Keratinocyte (primary cell): ENCODE data around the gene NPHS1. TPM values are rescaled to one million over a fixed set of nuclear protein-coding genes. Genes with fewer than 3 reads are reported as not detected.

Experiments
- DNase-seq: peaks from one replicate; pipeline ENCODE4 v3.0.0-alpha.2; 2011; ENCODE audit warnings: low read depth, missing footprints, low spot score
- FAIRE-seq: peaks from 2 replicates; lab custom pipeline; 2011; peaks lifted over from hg19 to GRCh38; lab: Jason Lieb, UNC
- H2AFZ ChIP-seq: 2 replicates; pipeline ENCODE4 v1.6.0; 2012; ENCODE audit warnings: low read length, control low read depth, inconsistent platforms; ENCODE audit not compliant: control insufficient read depth
- H3K27ac ChIP-seq: 2 replicates; pipeline ENCODE4 v1.5.1; 2011; ENCODE audit warnings: low read length; ENCODE audit not compliant: control insufficient read depth, insufficient read depth
- H3K27me3 ChIP-seq: 3 replicates; pipeline ENCODE4 v1.6.0; 2011; ENCODE audit warnings: low read length; ENCODE audit not compliant: control insufficient read depth, insufficient read depth; ENCODE audit errors: extremely low read depth
- H3K36me3 ChIP-seq, 2 experiments: 2 replicates in 1 of 2; 3 replicates in 1 of 2; pipeline ENCODE4 v1.5.1; 2011; ENCODE audit warnings: low read length in 2 of 2, mild to moderate bottlenecking in 1 of 2; ENCODE audit not compliant: control insufficient read depth in 2 of 2, insufficient read depth in 2 of 2; ENCODE audit errors: extremely low read depth in 1 of 2
- H3K4me1 ChIP-seq: 3 replicates; pipeline ENCODE4 v1.5.1; 2011; ENCODE audit warnings: low read length; ENCODE audit not compliant: control insufficient read depth, insufficient read depth; ENCODE audit errors: extremely low read depth
- H3K4me2 ChIP-seq: 3 replicates; pipeline ENCODE4 v1.6.0; 2011; ENCODE audit warnings: low read depth, low read length; ENCODE audit not compliant: control insufficient read depth, insufficient read depth; ENCODE audit errors: extremely low read depth
- H3K4me3 ChIP-seq, 3 experiments: fragments of 200-600 bp in 1 of 3; sonication (generic) in 1 of 3; 2 replicates in 2 of 3; 3 replicates in 1 of 3; pipeline ENCODE4 v1.5.1; 2011 to 2016; ENCODE audit warnings: low read length in 3 of 3, mild to moderate bottlenecking in 3 of 3, control low read depth in 2 of 3, inconsistent platforms in 1 of 3, low read depth in 1 of 3, mixed read lengths in 1 of 3, mixed run types in 1 of 3, moderate library complexity in 1 of 3; ENCODE audit not compliant: control insufficient read depth in 2 of 3, insufficient read depth in 2 of 3; ENCODE audit errors: extremely low read depth in 1 of 3
- H3K79me2 ChIP-seq: 2 replicates; pipeline ENCODE4 v1.6.0; 2012; ENCODE audit warnings: low read length; ENCODE audit not compliant: control insufficient read depth, insufficient read depth
- H3K9ac ChIP-seq: 3 replicates; pipeline ENCODE4 v1.6.0; 2011; ENCODE audit warnings: low read length; ENCODE audit not compliant: control insufficient read depth, insufficient read depth; ENCODE audit errors: extremely low read depth
- H3K9me1 ChIP-seq: 3 replicates; pipeline ENCODE4 v1.6.0; 2011; ENCODE audit warnings: low read length; ENCODE audit not compliant: control insufficient read depth, insufficient read depth; ENCODE audit errors: extremely low read depth
- H3K9me3 ChIP-seq: 2 replicates; pipeline ENCODE4 v1.5.1; 2012; ENCODE audit warnings: low read depth, low read length; ENCODE audit not compliant: control insufficient read depth
- H4K20me1 ChIP-seq: 3 replicates; pipeline ENCODE4 v1.6.0; 2011; ENCODE audit warnings: low read length; ENCODE audit not compliant: control insufficient read depth, insufficient read depth; ENCODE audit errors: extremely low read depth
- CTCF ChIP-seq, 3 experiments: IDR thresholded peaks in 1 of 3; conservative IDR thresholded peaks in 1 of 3; optimal IDR thresholded peaks in 1 of 3; 2 replicates in 2 of 3; 3 replicates in 1 of 3; pipeline versions ENCODE3 to v1.5.1; 2011; ENCODE audit warnings: low read length in 3 of 3, mild to moderate bottlenecking in 3 of 3, moderate library complexity in 2 of 3, control low read depth in 1 of 3, inconsistent platforms in 1 of 3; ENCODE audit not compliant: insufficient read depth in 2 of 3; ENCODE audit errors: extremely low read depth in 1 of 3
- EZH2 ChIP-seq: IDR thresholded peaks from one replicate; pipeline ENCODE4 v1.6.1; 2012; ENCODE audit warnings: inconsistent platforms, mild to moderate bottlenecking, low read length, moderate library complexity
- dilution Hi-C: fragments of 300-500 bp; cut with MboI; formaldehyde crosslinking; loops from one replicate; pipeline ENCODE4 v1.7.0; 2020; ENCODE audit warnings: low sequenced_read_pairs; ENCODE audit not compliant: extremely low pct_ligation_motif_present
- polyA plus RNA-seq, 5 experiments: library from polyadenylated mRNA; depleted of rRNA in 3 of 5; stranded (reverse) in 3 of 5; stranded (forward) in 1 of 5; unstranded in 1 of 5; fragments of >200 nt; gene quantifications; 1 replicate in 1 of 5; 2 replicates in 3 of 5; 3 replicates in 1 of 5; pipeline versions ENCODE4 v1.2.1 to v1.2.3, GENCODE V29; 2011 to 2012; ENCODE audit warnings: missing spikeins in 2 of 5, low read depth in 1 of 5, low replicate concordance in 1 of 5

The NPHS1 gene
- polyA plus RNA-seq, 1 donor (not counting 4 experiments of a cell fraction or from before 2014, with no cell fraction given): not detected

GRCh38 chr19:35860818-35861639 lies 8.7 kb upstream of the NPHS1 start:
- dilution Hi-C loops: no loop called here
- no peaks in the 10 kb centered on the region for H3K9me1 ChIP-seq
- no peaks in the 10 kb centered on the region for H3K79me2 ChIP-seq
- no peak overlapping the region for H2AFZ ChIP-seq
- no peaks in the 10 kb centered on the region for H3K36me3 ChIP-seq
- DNase-seq: no peak
- no peak overlapping the region for H3K9ac ChIP-seq
- no peaks in the 10 kb centered on the region for H3K4me1 ChIP-seq
- no peak overlapping the region for H3K4me2 ChIP-seq
- H3K27me3 ChIP-seq: peaks cover 35% of the 10 kb centered on the region
- H3K4me3 ChIP-seq: no peak overlapping the region
- TF ChIP-seq EZH2 (no peak), CTCF (optimal IDR thresholded peaks at IDR 0.05 in 1 of 3, IDR thresholded peaks at IDR 0.05 in 1 of 3, conservative IDR thresholded peaks at IDR 0.05 in 1 of 3; ENCODE audit: extremely low read depth in 1 of 3, insufficient read depth in 2 of 3, low read length in 3 of 3) (no peak)
- no peaks in the 10 kb centered on the region for H4K20me1 ChIP-seq
- no peak for FAIRE-seq
- H3K9me3 ChIP-seq: no peaks in the 10 kb centered on the region
- H3K27ac ChIP-seq: no peak overlapping the region

GRCh38 chr19:35860436-35860817 lies 8.1 kb upstream of the NPHS1 start:
- Histone ChIP-seq H3K9me3 (no peaks in the 10 kb centered on the region), H3K4me1 (no peaks in the 10 kb centered on the region), H3K4me2 (no peak overlapping the region), H2AFZ (no peak overlapping the region), H3K36me3 (no peaks in the 10 kb centered on the region), H4K20me1 (no peaks in the 10 kb centered on the region), H3K27ac (no peak overlapping the region), H3K9me1 (no peaks in the 10 kb centered on the region), H3K4me3 (no peak overlapping the region), H3K79me2 (no peaks in the 10 kb centered on the region), H3K9ac (no peak overlapping the region), H3K27me3 (peaks cover 41% of the 10 kb centered on the region)
- dilution Hi-C loops: no loop called here
- DNase-seq (no peak), FAIRE-seq (no peak)
- no peak for TF ChIP-seq EZH2
- no peak for TF ChIP-seq CTCF (optimal IDR thresholded peaks at IDR 0.05 in 1 of 3, IDR thresholded peaks at IDR 0.05 in 1 of 3, conservative IDR thresholded peaks at IDR 0.05 in 1 of 3; ENCODE audit: extremely low read depth in 1 of 3, insufficient read depth in 2 of 3, low read length in 3 of 3)
